GM20000 (cell line): ENCODE data around the gene UBFD1.
"Not testable (repeated sequence)": the region's sequence is repeated elsewhere in the genome, so short reads cannot be mapped to it uniquely, and the experiment has no call there.

Source experiments
- DNase-seq: peaks from one replicate; pipeline ENCODE4 v3.0.0; 2012; ENCODE audit warnings: low spot score
- TF ChIP-seq, protein P1 (sequence below): IDR thresholded peaks from 2 replicates; pipeline ENCODE4 v1.5.1; 2012; ENCODE audit warnings: mild to moderate bottlenecking, control low read depth; ENCODE audit errors: extremely low read depth, missing control alignments

Gene UBFD1

DNA sequence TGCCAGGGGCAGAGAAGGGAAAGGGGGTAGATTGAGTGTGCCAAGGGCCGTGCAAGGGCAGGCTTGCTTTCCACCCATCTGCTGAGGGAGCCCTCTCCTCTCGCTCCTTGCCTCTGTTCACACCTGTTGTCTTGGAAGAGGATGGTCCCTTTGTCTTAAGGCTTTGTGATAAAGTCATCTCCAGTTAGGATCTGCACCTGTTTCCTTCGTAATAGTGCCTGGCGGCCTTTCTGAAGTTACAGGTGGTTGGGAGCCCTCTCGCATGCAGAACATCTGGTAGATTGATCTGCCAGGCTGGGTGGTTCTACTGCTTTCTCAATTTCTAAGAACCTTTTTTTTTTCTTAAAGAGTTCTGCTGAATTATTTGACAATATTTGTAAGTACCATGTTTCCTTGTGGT is 16.3 kb downstream of the UBFD1 start:
- no peak for DNase-seq
- TF ChIP-seq, protein P1, sequence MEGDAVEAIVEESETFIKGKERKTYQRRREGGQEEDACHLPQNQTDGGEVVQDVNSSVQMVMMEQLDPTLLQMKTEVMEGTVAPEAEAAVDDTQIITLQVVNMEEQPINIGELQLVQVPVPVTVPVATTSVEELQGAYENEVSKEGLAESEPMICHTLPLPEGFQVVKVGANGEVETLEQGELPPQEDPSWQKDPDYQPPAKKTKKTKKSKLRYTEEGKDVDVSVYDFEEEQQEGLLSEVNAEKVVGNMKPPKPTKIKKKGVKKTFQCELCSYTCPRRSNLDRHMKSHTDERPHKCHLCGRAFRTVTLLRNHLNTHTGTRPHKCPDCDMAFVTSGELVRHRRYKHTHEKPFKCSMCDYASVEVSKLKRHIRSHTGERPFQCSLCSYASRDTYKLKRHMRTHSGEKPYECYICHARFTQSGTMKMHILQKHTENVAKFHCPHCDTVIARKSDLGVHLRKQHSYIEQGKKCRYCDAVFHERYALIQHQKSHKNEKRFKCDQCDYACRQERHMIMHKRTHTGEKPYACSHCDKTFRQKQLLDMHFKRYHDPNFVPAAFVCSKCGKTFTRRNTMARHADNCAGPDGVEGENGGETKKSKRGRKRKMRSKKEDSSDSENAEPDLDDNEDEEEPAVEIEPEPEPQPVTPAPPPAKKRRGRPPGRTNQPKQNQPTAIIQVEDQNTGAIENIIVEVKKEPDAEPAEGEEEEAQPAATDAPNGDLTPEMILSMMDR: no peak

DNA sequence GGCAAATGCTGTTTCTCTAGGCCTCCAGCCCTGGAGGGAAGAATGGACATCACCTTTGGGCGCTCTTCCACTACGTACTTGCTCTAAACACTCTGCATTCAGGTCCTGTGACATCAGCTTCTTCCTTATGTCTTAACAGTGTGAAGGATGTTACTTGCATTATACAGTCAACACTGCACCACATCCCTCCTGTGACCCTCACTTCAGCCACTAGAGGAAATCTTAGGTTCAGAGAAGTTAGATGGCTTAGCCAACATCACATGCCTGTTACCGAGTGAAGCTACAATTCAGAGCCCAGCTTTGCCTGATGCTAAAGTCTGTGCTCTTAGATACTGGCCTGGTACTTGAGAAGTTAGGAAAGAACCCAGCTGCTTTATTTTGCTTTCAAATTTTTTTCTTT is 18.3 kb downstream of the UBFD1 start:
- no peak for DNase-seq
- TF ChIP-seq, protein P1: no peak

DNA sequence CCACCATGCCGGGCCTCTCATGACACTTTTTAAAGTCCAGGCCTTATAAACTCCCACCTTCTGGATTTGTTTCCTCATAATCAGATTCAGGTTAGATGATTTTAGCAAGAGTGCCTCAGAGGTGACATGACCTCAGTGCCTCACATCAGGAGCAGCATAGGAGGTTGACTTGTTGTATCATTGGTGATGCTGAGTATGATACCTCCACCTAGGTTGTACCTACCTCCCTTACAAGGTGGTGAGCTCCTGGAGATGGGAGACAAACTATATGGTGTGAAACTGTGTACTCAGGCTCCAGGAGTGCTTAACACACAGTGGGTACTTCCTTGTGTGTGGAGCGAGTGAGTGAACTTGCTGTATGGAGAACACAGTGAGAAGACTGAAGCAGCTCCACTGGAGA is 20.0 kb downstream of the UBFD1 start:
- DNase-seq: no peak
- TF ChIP-seq, protein P1: no peak

DNA sequence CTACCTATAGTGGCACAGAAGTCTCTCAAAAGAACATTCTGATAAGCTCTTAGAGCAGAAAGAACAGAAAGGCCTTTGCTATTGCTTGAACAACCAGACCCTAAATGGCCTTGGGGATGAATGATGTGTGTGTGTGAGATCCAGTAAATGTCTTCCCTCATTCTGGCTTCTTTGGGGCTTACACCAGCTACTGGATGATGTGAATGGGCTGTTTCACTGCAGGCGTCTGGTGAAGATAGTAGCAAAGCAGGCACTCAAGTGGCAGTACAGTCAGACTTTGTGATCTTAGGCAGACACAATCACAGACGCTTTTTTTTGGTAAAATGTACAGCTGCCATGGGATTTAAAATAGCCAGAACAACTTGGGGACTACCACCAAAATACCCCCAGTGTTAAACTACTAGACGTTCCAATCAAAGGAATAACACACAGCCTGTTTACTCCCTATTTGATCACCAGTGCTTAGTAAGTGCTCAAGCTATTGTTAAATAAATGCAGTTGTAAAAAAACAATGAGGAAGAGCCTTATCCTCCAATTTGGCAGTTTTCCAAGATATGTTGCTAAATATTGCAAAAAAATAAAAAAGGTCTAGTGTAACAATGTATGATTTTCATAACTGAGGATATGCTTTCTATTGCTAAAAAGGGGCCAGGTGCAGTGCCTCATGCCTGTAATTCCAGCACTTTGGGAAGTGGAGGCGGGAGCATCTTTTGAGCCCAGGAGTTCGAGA is 20.7 kb downstream of the UBFD1 start:
- TF ChIP-seq, protein P1: no peak
- DNase-seq: no peak

DNA sequence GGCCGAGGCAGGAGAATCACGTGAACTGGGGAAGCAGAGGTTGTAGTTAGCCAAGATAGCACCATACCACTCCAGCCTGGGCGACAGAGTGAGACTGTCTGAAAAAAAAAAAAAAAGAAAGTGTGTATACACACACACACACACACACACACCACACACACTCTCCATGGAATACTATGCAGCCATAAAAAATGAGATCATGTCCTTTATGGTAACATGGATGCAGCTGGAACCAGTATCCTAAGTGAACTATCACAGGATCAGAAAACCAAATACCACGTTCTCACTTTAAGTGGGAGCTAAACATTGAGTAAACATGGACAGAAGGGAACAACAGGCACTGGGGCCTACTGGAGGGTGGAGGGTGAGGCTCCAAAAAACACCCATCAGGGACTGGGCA is 21.8 kb downstream of the UBFD1 start:
- TF ChIP-seq, protein P1: no peak

DNA sequence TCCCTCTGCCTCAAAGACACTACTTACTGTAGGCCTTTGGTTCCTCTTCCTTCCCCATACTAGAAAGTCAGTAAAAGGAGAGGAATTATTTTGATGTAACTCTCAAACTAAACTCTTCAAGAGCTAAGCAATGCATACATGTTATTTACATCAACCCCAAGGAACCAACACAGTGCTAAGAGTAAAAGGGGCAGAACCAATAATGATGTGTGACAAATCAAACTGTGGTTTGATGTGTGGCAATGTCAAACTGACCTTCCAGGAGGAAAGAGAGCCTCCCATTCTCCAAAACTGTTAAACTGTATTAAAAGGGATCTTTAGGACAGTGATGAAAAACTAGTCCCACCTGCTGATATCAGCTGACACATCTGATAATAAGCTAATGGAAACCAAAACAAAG is 22.9 kb downstream of the UBFD1 start:
- no peak for DNase-seq
- TF ChIP-seq, protein P1: no peak

More for the DNA sequence above, 21.8 kb downstream of the UBFD1 start:
- no peak for DNase-seq

DNA sequence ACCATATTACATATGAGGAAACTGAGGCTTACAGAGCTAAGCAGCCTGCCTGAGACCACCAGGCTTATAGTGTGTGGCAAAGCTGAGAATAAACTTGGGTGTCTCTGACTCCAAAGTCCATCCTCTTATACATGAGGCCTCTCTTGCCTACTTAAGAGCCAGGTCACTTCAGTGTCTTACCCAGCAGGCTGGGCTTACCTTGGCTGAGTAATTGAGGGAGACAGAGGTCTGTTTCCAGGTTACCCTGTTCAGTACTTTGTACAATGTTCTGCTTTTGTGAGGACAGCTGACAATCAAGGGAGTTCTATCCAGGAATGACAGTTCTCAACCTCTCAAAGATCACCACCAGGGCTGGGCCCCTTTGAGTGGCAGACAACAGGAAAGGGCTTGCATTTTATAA is 24.2 kb downstream of the UBFD1 start:
- no peak for DNase-seq
- TF ChIP-seq, protein P1: no peak

DNA sequence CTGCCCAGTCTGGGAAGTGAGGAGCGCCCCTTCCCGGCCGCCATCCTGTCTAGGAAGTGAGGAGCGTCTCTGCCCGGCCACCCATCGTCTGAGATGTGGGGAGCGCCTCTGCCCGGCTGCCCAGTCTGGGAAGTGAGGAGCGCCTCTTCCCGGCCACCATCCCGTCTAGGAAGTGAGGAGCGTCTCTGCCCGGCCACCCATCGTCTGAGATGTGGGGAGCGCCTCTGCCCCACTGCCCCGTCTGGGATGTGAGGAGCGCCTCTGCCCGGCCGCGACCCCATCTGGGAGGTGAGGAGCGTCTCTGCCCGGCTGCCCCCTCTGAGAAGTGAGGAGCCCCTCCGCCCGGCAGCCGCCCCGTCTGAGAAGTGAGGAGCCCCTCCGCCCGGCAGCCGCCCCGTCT is 25.7 kb downstream of the UBFD1 start:
- not testable (repeated sequence) for DNase-seq
